K562 (cell line): Measurements from ENCODE around the gene TTBK1. TPM values are rescaled to one million over a fixed set of nuclear protein-coding genes. Genes with fewer than 3 reads are reported as not detected.

Source experiments
- ATAC-seq: fragments of 200-7000 bp; cut with Tn5 transposase; 3 replicates; pipeline ENCODE4 v1.9.1; 2020; ENCODE audit warnings: moderate library complexity
- BruUV-seq: library from RNA; stranded (reverse); fragments of 400-500 nt; replicated peaks from 2 replicates; lab custom pipeline; 2021; lab: Mats Ljungman, UMichigan
- CTCF ChIA-PET: fragments of 300-600 bp; formaldehyde crosslinking; extraction: SDS; loops from one replicate; lab custom pipeline; 2021; ENCODE audit warnings: low intra/inter-chr PET ratio; lab: Yijun Ruan, JAX
- POLR2A ChIA-PET: fragments of 300-600, 350-650 bp; sonication (Branson Sonifier 250); formaldehyde crosslinking; extraction: SDS; loops from one replicate; lab custom pipeline; 2021; ENCODE audit warnings: antibody characterized with exemption, inconsistent platforms; lab: Yijun Ruan, JAX
- DNase-seq, 4 experiments: peaks; one replicate each; pipeline versions ENCODE4 v3.0.0 to v3.0.0-alpha.2; 2011 to 2018; ENCODE audit warnings: low spot score in 3 of 4, mixed read lengths in 3 of 4; ENCODE audit errors: extremely low read depth in 1 of 4
- FAIRE-seq: peaks from 2 replicates; lab custom pipeline; 2011; peaks lifted over from hg19 to GRCh38; lab: Jason Lieb, UNC
- H2AFZ ChIP-seq: 2 replicates; pipeline ENCODE4 v1.6.0; 2011; ENCODE audit warnings: low read depth, low read length, control low read depth, inconsistent platforms
- H3K27ac ChIP-seq: fragments of 200-600 bp; 3 replicates; pipeline ENCODE4 v1.8.0; 2011; ENCODE audit warnings: low read depth, mild to moderate bottlenecking, control low read depth, inconsistent platforms, low read length, moderate library complexity, mixed read lengths; ENCODE audit errors: extremely low read depth
- H3K27me3 ChIP-seq, 2 experiments: fragments of 300-600 bp in 1 of 2; 2 replicates in 1 of 2; 3 replicates in 1 of 2; pipeline versions ENCODE4 v1.6.0 to v1.8.0; 2011; ENCODE audit warnings: inconsistent platforms in 2 of 2, low read length in 2 of 2, mild to moderate bottlenecking in 1 of 2, mixed read lengths in 1 of 2, moderate library complexity in 1 of 2; ENCODE audit not compliant: control insufficient read depth in 2 of 2, insufficient read depth in 2 of 2
- H3K36me3 ChIP-seq: fragments of 300-600 bp; 3 replicates; pipeline ENCODE4 v1.8.0; 2011; ENCODE audit warnings: mild to moderate bottlenecking, low read length, inconsistent platforms; ENCODE audit not compliant: control insufficient read depth, insufficient read depth
- H3K4me1 ChIP-seq, 2 experiments: fragments of 200-600 bp in 1 of 2; replicated peaks in 1 of 2; 2 replicates in 1 of 2; 3 replicates in 1 of 2; pipeline versions ENCODE4 v1.5.1 to v1.8.0; 2011; ENCODE audit warnings: inconsistent platforms in 2 of 2, low read length in 2 of 2, mild to moderate bottlenecking in 1 of 2, mixed read lengths in 1 of 2, moderate library complexity in 1 of 2; ENCODE audit not compliant: control insufficient read depth in 2 of 2, insufficient read depth in 2 of 2
- H3K4me2 ChIP-seq: 2 replicates; pipeline ENCODE4 v1.6.1; 2011; ENCODE audit warnings: low read length, control low read depth, inconsistent platforms, mixed read lengths; ENCODE audit not compliant: insufficient read depth
- H3K4me3 ChIP-seq: fragments of 200-600 bp; sonication (generic), shearing (Covaris generic); 2 replicates; pipeline ENCODE4 v1.5.1; 2016; ENCODE audit warnings: control low read depth, inconsistent platforms
- H3K79me2 ChIP-seq: fragments of 200-600 bp; 3 replicates; pipeline ENCODE4 v1.8.0; 2011; ENCODE audit warnings: low read length, inconsistent platforms; ENCODE audit not compliant: control insufficient read depth, insufficient read depth
- H3K9ac ChIP-seq, 2 experiments: 2 replicates each; pipeline versions ENCODE4 v1.6.0 to v1.6.1; 2011; ENCODE audit warnings: low read depth in 2 of 2, low read length in 2 of 2, control low read depth in 1 of 2, inconsistent platforms in 1 of 2, mild to moderate bottlenecking in 1 of 2, mixed read lengths in 1 of 2; ENCODE audit not compliant: insufficient read depth in 1 of 2
- H3K9me1 ChIP-seq: one replicate; pipeline ENCODE4 v1.6.0; 2011; ENCODE audit warnings: inconsistent platforms, mild to moderate bottlenecking, low read length, moderate library complexity; ENCODE audit not compliant: control insufficient read depth, insufficient read depth
- H3K9me3 ChIP-seq: replicated peaks from 2 replicates; pipeline ENCODE4 v1.5.1; 2011; ENCODE audit warnings: low read depth, low read length, inconsistent platforms; ENCODE audit not compliant: control insufficient read depth, insufficient read depth
- H4K20me1 ChIP-seq: replicated peaks from 2 replicates; pipeline ENCODE4 v1.6.1; 2011; ENCODE audit warnings: low read length, inconsistent platforms, mixed read lengths; ENCODE audit not compliant: control insufficient read depth, insufficient read depth
- CBFA2T3 ChIP-seq: fragments of 450-650 bp; IDR thresholded peaks from 2 replicates; pipeline ENCODE4 v1.6.1; 2017
- GATAD2B ChIP-seq: fragments of 450-650 bp; IDR thresholded peaks from 2 replicates; pipeline ENCODE4 v1.6.1; 2017; ENCODE audit warnings: mild to moderate bottlenecking, borderline replicate concordance
- HNRNPL ChIP-seq: fragments of 200-400 bp; formaldehyde crosslinking; IDR thresholded peaks from 2 replicates; pipeline ENCODE4 v1.6.1; 2017; ENCODE audit warnings: low read depth, mild to moderate bottlenecking, low read length
- JUND ChIP-seq, 2 experiments: IDR thresholded peaks; 2 replicates in 1 of 2; 3 replicates in 1 of 2; pipeline ENCODE4 v1.6.1; 2011; ENCODE audit warnings: borderline replicate concordance in 2 of 2, low read depth in 2 of 2, low read length in 2 of 2, improper control_type of control experiment in 1 of 2, missing biosample characterization in 1 of 2, missing genetic modification characterization in 1 of 2, missing genetic modification reagents in 1 of 2
- NBN ChIP-seq: fragments of 450-650 bp; IDR thresholded peaks from 2 replicates; pipeline ENCODE4 v1.6.1; 2016; ENCODE audit warnings: low read depth, mild to moderate bottlenecking
- NEUROD1 ChIP-seq: fragments of 150-350 bp; IDR thresholded peaks from 2 replicates; pipeline ENCODE4 v1.6.1; 2014; ENCODE audit warnings: borderline replicate concordance, low read length, low read depth; ENCODE audit not compliant: partially characterized antibody
- PTRF ChIP-seq: fragments of 450-650 bp; IDR thresholded peaks from 2 replicates; pipeline ENCODE4 v1.6.1; 2016; ENCODE audit warnings: mild to moderate bottlenecking, missing genetic modification characterization, missing compliant biosample characterization
- RBFOX2 ChIP-seq: fragments of 200-400 bp; formaldehyde crosslinking; IDR thresholded peaks from 2 replicates; pipeline ENCODE4 v1.6.1; 2017; ENCODE audit warnings: low read depth, mild to moderate bottlenecking, low read length, moderate library complexity
- RBM14 ChIP-seq: fragments of 200-400 bp; formaldehyde crosslinking; IDR thresholded peaks from 2 replicates; pipeline ENCODE4 v1.6.1; 2018; ENCODE audit warnings: low read depth, mild to moderate bottlenecking, low read length, moderate library complexity, borderline replicate concordance; ENCODE audit not compliant: insufficient read depth
- RBM39 ChIP-seq: fragments of 200-400 bp; formaldehyde crosslinking; optimal IDR thresholded peaks from 2 replicates; pipeline ENCODE3; 2018; ENCODE audit warnings: low read depth, low read length
- SMAD1 ChIP-seq: fragments of 150-350 bp; IDR thresholded peaks from 2 replicates; pipeline ENCODE4 v1.6.1; 2014; ENCODE audit warnings: low read length, low read depth; ENCODE audit not compliant: partially characterized antibody
- TAF7 ChIP-seq: fragments of 450-650 bp; IDR thresholded peaks from 2 replicates; pipeline ENCODE4 v1.6.1; 2016; ENCODE audit warnings: missing genetic modification characterization, missing compliant biosample characterization
- ZC3H11A ChIP-seq: IDR thresholded peaks from 2 replicates; pipeline ENCODE4 v1.6.1; 2012; ENCODE audit warnings: low read depth, low read length, improper control_type of control experiment
- ZNF282 ChIP-seq: sonication (generic); formaldehyde crosslinking; IDR thresholded peaks from 2 replicates; pipeline ENCODE4 v1.8.1; 2023; ENCODE audit warnings: missing genetic modification reagents
- ZNF41 ChIP-seq: fragments of 250-450 bp; sonication (Bioruptor Pico); conservative IDR thresholded peaks from 2 replicates; pipeline ENCODE4 v1.4.0; 2020; ENCODE audit warnings: mild to moderate bottlenecking
- ZNF77 ChIP-seq: fragments of 250-450 bp; sonication (Bioruptor Pico); IDR thresholded peaks from 2 replicates; pipeline ENCODE4 v1.5.0; 2020
- WGBS: fragments of 100-300 bp; shearing (Covaris generic); methylation state at CpG from one replicate; pipeline ENCODE4 v1.1.6; 2016; ENCODE audit warnings: low coverage, mixed read lengths; ENCODE audit not compliant: insufficient coverage; ENCODE audit errors: missing lambda C conversion rate; 5-methylcytosine and 5-hydroxymethylcytosine counted together
- in situ Hi-C: fragments of 300-500 bp; cut with MboI; formaldehyde crosslinking; loops from 4 replicates; pipeline ENCODE4 v1.15.0; 2018; ENCODE audit warnings: inconsistent platforms, mixed read lengths
- intact Hi-C: fragments of 100-400 bp; cut with micrococcal nuclease; formaldehyde crosslinking; loops from 2 replicates; pipeline ENCODE4 v1.14.2; 2022
- polyA plus RNA-seq, 8 experiments: library from polyadenylated mRNA; depleted of rRNA in 4 of 8; stranded (reverse) in 5 of 8; unstranded in 3 of 8; fragments of >200 nt; fragmentation: Nextera tagmentation in 2 of 8; fragmentation: Illumina TruSeq in 1 of 8; extraction: Ambion mirVana in 2 of 8; extraction: Trizol in 1 of 8; gene quantifications; 2 replicates each; pipeline versions ENCODE4 v1.2.1 to v1.2.3, GENCODE V29; 2011 to 2014; ENCODE audit warnings: inconsistent platforms in 1 of 8, missing spikeins in 1 of 8
- total RNA-seq, 7 experiments: library from RNA; depleted of rRNA in 6 of 7; stranded (reverse); fragments of >200 nt in 6 of 7; fragmentation: Illumina TruSeq in 2 of 7; extraction: Trizol in 2 of 7; gene quantifications; 2 replicates each; pipeline versions ENCODE4 v1.2.1 to v1.2.3, GENCODE V29; 2011 to 2021; ENCODE audit warnings: low replicate concordance in 1 of 7
- TF ChIP-seq, protein P1 (sequence below): fragments of 250-450 bp; sonication (Bioruptor Pico); IDR thresholded peaks from 2 replicates; pipeline ENCODE4 v1.8.0; 2022; ENCODE audit warnings: moderate library complexity, mild to moderate bottlenecking, inconsistent platforms
- TF ChIP-seq, protein P2 (sequence below): sonication (generic); formaldehyde crosslinking; IDR thresholded peaks from 2 replicates; pipeline ENCODE4 v1.8.1; 2023; ENCODE audit warnings: mild to moderate bottlenecking, missing genetic modification reagents

TTBK1 gene
- total and polyA plus RNA-seq, 9 of the 15 experiments (the other 6 are each of a cell fraction or from before 2014, with no cell fraction given): not detected

DNA sequence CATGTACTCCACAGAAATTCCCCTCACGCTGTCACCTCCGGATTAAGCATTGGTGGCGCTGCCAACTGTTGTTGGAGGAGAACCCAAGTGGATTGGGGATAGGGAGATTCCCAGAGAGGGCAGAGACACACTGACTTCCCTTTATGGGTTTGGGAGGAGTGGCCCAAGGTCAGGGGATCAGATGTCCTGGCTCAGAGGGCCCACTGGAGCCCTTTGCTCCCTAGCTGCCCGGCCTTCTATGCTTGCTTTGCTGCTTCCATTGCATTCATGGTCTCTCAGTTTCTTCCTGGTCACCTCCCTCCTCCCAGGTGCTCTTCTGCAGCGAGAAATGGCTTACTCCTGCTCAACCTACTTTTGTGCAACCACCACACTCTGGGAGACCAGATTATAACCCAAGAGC, 46.9 kb upstream of the TTBK1 start (continued):
- no peak for TF ChIP-seq RBFOX2
- TF ChIP-seq JUND (IDR thresholded peaks at IDR 0.05; ENCODE audit: borderline replicate concordance, low read depth, low read length): no peak
- TF ChIP-seq JUND (tag; IDR thresholded peaks at IDR 0.05; ENCODE audit: borderline replicate concordance, low read depth, low read length): no peak
- no peak for TF ChIP-seq TAF7 (tag)
- no peak for TF ChIP-seq CBFA2T3
- TF ChIP-seq GATAD2B: no peak
- no peak for TF ChIP-seq ZNF41 (CRISPR knock-in tag)
- no peak for TF ChIP-seq PTRF (tag)
- no peak for TF ChIP-seq ZC3H11A
- TF ChIP-seq HNRNPL: no peak
- TF ChIP-seq NBN: no peak
- TF ChIP-seq SMAD1: no peak
- no peak for TF ChIP-seq NEUROD1
- TF ChIP-seq ZNF77 (CRISPR knock-in tag): no peak

DNA sequence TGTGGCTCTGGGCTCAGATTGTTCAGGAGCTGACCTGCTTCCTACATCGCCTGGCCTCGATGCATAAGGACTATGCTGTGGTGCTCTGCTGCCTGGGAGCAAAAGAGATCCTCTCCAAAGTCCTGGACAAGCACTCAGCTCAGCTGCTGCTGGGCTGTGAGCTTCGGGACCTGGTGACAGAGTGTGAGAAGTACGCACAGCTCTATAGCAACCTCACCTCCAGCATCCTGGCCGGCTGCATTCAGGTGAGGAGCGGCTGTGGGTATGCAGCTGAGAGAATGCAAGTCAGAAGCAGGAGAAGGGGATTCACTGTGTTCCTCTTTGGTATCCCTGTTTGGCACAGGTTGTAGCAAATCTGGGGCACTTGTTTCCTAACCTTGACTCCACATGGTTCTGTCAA, 43.4 kb upstream of the TTBK1 start:
- FAIRE-seq (no peak), DNase-seq (no peak), ATAC-seq (no peak)
- no peak for TF ChIP-seq RBM14
- TF ChIP-seq ZNF282: no peak
- TF ChIP-seq, protein P1, sequence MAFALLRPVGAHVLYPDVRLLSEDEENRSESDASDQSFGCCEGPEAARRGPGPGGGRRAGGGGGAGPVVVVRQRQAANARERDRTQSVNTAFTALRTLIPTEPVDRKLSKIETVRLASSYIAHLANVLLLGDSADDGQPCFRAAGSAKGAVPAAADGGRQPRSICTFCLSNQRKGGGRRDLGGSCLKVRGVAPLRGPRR (CRISPR knock-in tag): no peak
- no peak for TF ChIP-seq RBM39
- TF ChIP-seq, protein P2, sequence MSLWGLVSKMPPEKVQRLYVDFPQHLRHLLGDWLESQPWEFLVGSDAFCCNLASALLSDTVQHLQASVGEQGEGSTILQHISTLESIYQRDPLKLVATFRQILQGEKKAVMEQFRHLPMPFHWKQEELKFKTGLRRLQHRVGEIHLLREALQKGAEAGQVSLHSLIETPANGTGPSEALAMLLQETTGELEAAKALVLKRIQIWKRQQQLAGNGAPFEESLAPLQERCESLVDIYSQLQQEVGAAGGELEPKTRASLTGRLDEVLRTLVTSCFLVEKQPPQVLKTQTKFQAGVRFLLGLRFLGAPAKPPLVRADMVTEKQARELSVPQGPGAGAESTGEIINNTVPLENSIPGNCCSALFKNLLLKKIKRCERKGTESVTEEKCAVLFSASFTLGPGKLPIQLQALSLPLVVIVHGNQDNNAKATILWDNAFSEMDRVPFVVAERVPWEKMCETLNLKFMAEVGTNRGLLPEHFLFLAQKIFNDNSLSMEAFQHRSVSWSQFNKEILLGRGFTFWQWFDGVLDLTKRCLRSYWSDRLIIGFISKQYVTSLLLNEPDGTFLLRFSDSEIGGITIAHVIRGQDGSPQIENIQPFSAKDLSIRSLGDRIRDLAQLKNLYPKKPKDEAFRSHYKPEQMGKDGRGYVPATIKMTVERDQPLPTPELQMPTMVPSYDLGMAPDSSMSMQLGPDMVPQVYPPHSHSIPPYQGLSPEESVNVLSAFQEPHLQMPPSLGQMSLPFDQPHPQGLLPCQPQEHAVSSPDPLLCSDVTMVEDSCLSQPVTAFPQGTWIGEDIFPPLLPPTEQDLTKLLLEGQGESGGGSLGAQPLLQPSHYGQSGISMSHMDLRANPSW (CRISPR knock-in tag): no peak
- ChIA-PET POLR2A (interaction anchor here (0.6 to 3.8 kb wide), 6 partner anchors 8 to 270 kb away, joined by 3 to 15 read pairs (median 6); no protein-coding TSS in a partner anchor), CTCF (no interaction called here)
- H3K4me1 ChIP-seq: peaks cover 0 to 3% of the 10 kb centered on the region in 2 experiments; a peak in 2 of 5 replicates
- H4K20me1 ChIP-seq: no peaks in the 10 kb centered on the region; the same call in 1 of the 2 replicates
- H3K79me2 ChIP-seq: no peaks in the 10 kb centered on the region
- 28% methylated on average over 6 of the region's 6 CpGs for WGBS
- no peak overlapping the region for H3K27ac ChIP-seq
- H3K9ac ChIP-seq: no peak overlapping the region
- intact Hi-C loops: no loop called here
- H3K36me3 ChIP-seq: peaks cover 9% of the 10 kb centered on the region; the same call in 1 of the 3 replicates
- H3K4me2 ChIP-seq: no peak overlapping the region
- H3K9me1 ChIP-seq: no peaks in the 10 kb centered on the region
- no peak overlapping the region for H2AFZ ChIP-seq
- BruUV-seq: no TSS peak
- no peaks in the 10 kb centered on the region for H3K9me3 ChIP-seq
- H3K27me3 ChIP-seq: no peaks in the 10 kb centered on the region
- in situ Hi-C loops: no loop called here
- no peak overlapping the region for H3K4me3 ChIP-seq
